Suprapubic skin (tissue), 4 donors: ENCODE results near the gene FOXL2.

Experiments
- CTCF ChIP-seq, 2 donors: fragments of 200-600 bp in 1 of 2; fragments of 450-650 bp in 1 of 2; sonication (generic) in 1 of 2; IDR thresholded peaks; one replicate each; pipeline ENCODE4 v1.5.1; 2016 to 2019; ENCODE audit warnings: antibody characterized with exemption in 2 of 2, mild to moderate bottlenecking in 1 of 2, moderate library complexity in 1 of 2
- EP300 ChIP-seq: sonication (generic); formaldehyde crosslinking; IDR thresholded peaks from one replicate; pipeline ENCODE4 v1.6.1; 2017; ENCODE audit warnings: antibody characterized with exemption
- POLR2A ChIP-seq, 2 donors: fragments of 450-650 bp; IDR thresholded peaks; one replicate each; pipeline ENCODE4 v1.6.1; 2017; ENCODE audit warnings: antibody characterized with exemption in 2 of 2, mild to moderate bottlenecking in 2 of 2, moderate library complexity in 2 of 2
- POLR2AphosphoS5 ChIP-seq, 3 donors: sonication (generic); formaldehyde crosslinking; IDR thresholded peaks; one replicate each; pipeline ENCODE4 v1.6.1; 2017; ENCODE audit warnings: antibody characterized with exemption in 3 of 3

- no peak for TF ChIP-seq POLR2A (IDR thresholded peaks at IDR 0.05)
- TF ChIP-seq CTCF (IDR thresholded peaks at IDR 0.05), result no peak
- no peak for TF ChIP-seq POLR2AphosphoS5 (IDR thresholded peaks at IDR 0.05)
- no peak for TF ChIP-seq EP300
Measured at GRCh38 chr3:138909904-138910303, 37.0 kb downstream of the FOXL2 start.
